Ishikawa (cell line): ENCODE measurements around the gene DYNLT2.

Experiments
- CEBPB ChIP-seq: IDR thresholded peaks from 2 replicates; pipeline ENCODE4 v1.6.1; 2012
- CREB1 ChIP-seq: IDR thresholded peaks from 2 replicates; pipeline ENCODE4 v1.6.1; 2012; ENCODE audit warnings: low read depth
- EGR1 ChIP-seq: IDR thresholded peaks from 2 replicates; pipeline ENCODE4 v1.6.1; 2012
- EP300 ChIP-seq: IDR thresholded peaks from 2 replicates; pipeline ENCODE4 v1.6.1; 2012; ENCODE audit warnings: borderline replicate concordance
- FOXM1 ChIP-seq: IDR thresholded peaks from 2 replicates; pipeline ENCODE4 v1.6.1; 2012; ENCODE audit warnings: low read depth, borderline replicate concordance
- MAX ChIP-seq: IDR thresholded peaks from 2 replicates; pipeline ENCODE4 v1.6.1; 2012
- NFIC ChIP-seq: IDR thresholded peaks from 2 replicates; pipeline ENCODE4 v1.6.1; 2012
- RAD21 ChIP-seq: IDR thresholded peaks from 2 replicates; pipeline ENCODE4 v1.6.1; 2012; ENCODE audit warnings: low read depth
- REST ChIP-seq: IDR thresholded peaks from 2 replicates; pipeline ENCODE4 v1.6.1; 2012; ENCODE audit warnings: low read depth, mild to moderate bottlenecking
- TAF1 ChIP-seq: IDR thresholded peaks from 2 replicates; pipeline ENCODE4 v1.6.1; 2012; ENCODE audit warnings: low read depth, mild to moderate bottlenecking
- TCF12 ChIP-seq: IDR thresholded peaks from 2 replicates; pipeline ENCODE4 v1.6.1; 2012; ENCODE audit warnings: low read depth
- TEAD4 ChIP-seq: IDR thresholded peaks from 2 replicates; pipeline ENCODE4 v1.6.1; 2012
- YY1 ChIP-seq: IDR thresholded peaks from 2 replicates; pipeline ENCODE4 v1.6.1; 2012; ENCODE audit warnings: low read depth
- ZBTB7A ChIP-seq: IDR thresholded peaks from 2 replicates; pipeline ENCODE4 v1.6.1; 2012; ENCODE audit warnings: low read depth
- TF ChIP-seq, protein P1 (sequence below): IDR thresholded peaks from 2 replicates; pipeline ENCODE4 v1.6.1; 2012

DYNLT2 gene

DNA sequence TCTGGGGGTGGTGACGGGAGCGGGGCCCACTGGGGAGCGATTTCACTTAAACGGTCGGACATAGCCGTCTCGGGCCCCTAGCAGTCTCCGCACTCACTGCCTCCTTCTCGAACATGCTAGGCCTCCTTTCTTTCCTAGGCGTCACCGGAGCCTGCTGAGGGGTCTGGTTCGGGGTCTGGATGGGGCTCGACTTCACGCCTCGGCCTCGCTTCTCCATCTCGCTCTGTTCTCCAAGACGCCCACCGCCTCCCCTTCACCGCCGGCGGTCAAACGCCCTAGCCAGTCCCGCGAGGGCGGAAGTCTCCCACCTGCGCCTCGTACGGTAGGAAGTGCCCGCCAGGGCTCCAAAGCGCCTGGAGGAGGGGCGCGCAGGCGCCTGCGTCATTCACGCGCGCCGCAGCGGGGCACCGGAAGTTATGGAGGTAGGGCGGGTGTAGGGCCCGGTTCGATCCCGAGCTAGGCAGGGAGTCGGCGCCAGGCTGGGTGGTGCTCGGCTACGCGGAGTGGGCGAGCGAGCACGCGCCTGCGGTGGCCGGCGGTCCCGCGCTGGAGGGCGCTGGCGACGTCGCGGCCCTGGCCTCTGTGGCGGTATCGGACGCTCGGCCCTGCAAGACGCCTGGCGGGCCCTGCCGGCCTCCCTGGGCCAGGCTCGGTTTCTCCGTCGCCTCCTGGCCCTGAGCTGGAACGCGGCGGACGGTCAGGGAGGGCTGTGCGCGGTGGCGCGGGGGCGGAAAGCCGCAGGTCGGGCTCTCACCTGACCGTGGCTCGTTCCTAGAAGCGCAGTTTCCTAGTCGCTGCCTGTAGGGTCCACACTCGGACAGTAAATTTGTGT lies at the start of gene DYNLT2, which contains the start of gene ERMARD:
Gene DYNLT2 (minus strand): TSS at position 331 of the 832 bp plus-strand sequence. CDS start 114 bp downstream, at position 217.
Gene ERMARD (plus strand): TSS at position 381 of the 832 bp plus-strand sequence. CDS start 36 bp downstream, at position 417.
- TF ChIP-seq TCF12 (no peak; the same call in 1 of the 2 replicates), FOXM1 (no peak; the same call in 1 of the 2 replicates), TEAD4 (0 out of 2 replicates have a peak, but pooled peaks have one; percentile 1), TAF1 (peak; percentile 90), CREB1 (peak; percentile 96), REST (no peak), MAX (peak; percentile 72), EGR1 (peak; percentile 67), RAD21 (no peak; the same call in 1 of the 2 replicates), EP300 (peak; percentile 50; the same call in 1 of the 2 replicates), YY1 (peak; percentile 83), NFIC (no peak; the same call in 1 of the 2 replicates), ZBTB7A (peak; percentile 55; the same call in 1 of the 2 replicates), CEBPB (no peak)
- TF ChIP-seq, protein P1, sequence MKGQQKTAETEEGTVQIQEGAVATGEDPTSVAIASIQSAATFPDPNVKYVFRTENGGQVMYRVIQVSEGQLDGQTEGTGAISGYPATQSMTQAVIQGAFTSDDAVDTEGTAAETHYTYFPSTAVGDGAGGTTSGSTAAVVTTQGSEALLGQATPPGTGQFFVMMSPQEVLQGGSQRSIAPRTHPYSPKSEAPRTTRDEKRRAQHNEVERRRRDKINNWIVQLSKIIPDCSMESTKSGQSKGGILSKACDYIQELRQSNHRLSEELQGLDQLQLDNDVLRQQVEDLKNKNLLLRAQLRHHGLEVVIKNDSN, result no peak; the same call in 1 of the 2 replicates

DNA sequence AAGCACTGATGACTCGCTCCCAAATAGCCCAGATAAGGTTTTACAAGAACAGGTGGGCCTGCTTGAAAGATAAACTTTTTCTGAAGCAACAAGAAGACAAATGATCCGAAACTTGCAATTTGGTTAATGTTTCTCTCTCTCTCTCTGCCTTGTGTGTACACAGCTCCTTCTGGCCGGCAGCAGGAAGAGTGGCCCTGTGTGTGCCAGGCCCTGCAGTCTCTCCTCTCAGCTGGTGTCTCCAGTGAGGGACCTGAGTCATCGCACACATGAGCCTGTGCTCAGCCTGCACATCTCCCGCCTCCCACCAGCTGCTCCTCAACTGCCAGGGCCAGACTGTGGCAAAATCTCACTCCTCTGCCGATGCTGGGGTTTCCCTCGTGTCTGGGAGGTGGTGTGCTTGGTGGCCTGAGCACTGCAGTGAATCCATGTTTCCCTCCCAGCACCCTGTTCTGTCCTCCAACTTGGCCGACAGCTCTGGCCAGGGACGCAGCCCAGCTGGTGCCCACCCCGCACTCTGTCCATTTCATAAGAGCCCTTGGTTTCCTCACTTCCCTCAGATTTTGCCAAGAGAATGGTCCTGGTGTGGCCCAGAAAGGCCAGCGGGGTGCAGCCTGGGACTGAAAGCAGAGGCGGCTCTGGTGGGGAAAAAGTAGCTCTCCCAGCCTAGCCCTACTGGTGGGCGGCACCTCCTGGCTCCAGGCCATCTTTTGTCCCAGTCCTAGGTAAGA lies 49.5 kb upstream of the DYNLT2 start:
- TF ChIP-seq, protein P1, result no peak
- TF ChIP-seq RAD21 (no peak), FOXM1 (no peak), ZBTB7A (no peak), CREB1 (no peak), REST (no peak), YY1 (no peak), EGR1 (no peak), MAX (no peak), TCF12 (no peak), TAF1 (no peak), EP300 (no peak), NFIC (no peak), CEBPB (no peak), TEAD4 (no peak)

GRCh38 chr6:169800116-169800667 lies 48.8 kb upstream of the DYNLT2 start:
- TF ChIP-seq YY1 (no peak), MAX (no peak), TAF1 (no peak), REST (no peak), TCF12 (no peak), RAD21 (no peak), TEAD4 (no peak), EP300 (no peak), CEBPB (no peak), FOXM1 (no peak), ZBTB7A (no peak), NFIC (no peak)
- TF ChIP-seq, protein P1, result no peak
